ENCODE data around the gene ZNF480.

GRCh38 chr19:52273301-52273700 is 23.7 kb upstream of the ZNF480 start:
- TF ChIP-seq EZH2phosphoT487 (IDR thresholded peaks at IDR 0.05; ENCODE audit: borderline replicate concordance, low read length) = no peak
- TF ChIP-seq, protein P1, sequence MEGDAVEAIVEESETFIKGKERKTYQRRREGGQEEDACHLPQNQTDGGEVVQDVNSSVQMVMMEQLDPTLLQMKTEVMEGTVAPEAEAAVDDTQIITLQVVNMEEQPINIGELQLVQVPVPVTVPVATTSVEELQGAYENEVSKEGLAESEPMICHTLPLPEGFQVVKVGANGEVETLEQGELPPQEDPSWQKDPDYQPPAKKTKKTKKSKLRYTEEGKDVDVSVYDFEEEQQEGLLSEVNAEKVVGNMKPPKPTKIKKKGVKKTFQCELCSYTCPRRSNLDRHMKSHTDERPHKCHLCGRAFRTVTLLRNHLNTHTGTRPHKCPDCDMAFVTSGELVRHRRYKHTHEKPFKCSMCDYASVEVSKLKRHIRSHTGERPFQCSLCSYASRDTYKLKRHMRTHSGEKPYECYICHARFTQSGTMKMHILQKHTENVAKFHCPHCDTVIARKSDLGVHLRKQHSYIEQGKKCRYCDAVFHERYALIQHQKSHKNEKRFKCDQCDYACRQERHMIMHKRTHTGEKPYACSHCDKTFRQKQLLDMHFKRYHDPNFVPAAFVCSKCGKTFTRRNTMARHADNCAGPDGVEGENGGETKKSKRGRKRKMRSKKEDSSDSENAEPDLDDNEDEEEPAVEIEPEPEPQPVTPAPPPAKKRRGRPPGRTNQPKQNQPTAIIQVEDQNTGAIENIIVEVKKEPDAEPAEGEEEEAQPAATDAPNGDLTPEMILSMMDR (IDR thresholded peaks at IDR 0.05; ENCODE audit: low read depth, low read length, poor library complexity, severe bottlenecking) = no peak
